K562 (cell line): ENCODE data around the gene ZNF77. TPM values are rescaled to one million over a fixed set of nuclear protein-coding genes. Genes with fewer than 3 reads are reported as not detected.
A peak's percentile ranks its signal among the peaks of the same experiment; 100 is the strongest.

Experiments
- BACH1 ChIP-seq: fragments of 200-800 bp; sonication (Bioruptor generic); IDR thresholded peaks from 2 replicates; pipeline ENCODE4 v1.6.1; 2016; ENCODE audit warnings: missing genetic modification characterization, missing compliant biosample characterization
- CBX1 ChIP-seq: sonication (generic); IDR thresholded peaks from 2 replicates; pipeline ENCODE4 v1.6.1; 2016; ENCODE audit warnings: antibody characterized with exemption, low read depth, mild to moderate bottlenecking
- DIDO1 ChIP-seq: fragments of 450-650 bp; IDR thresholded peaks from 2 replicates; pipeline ENCODE4 v1.6.1; 2016; ENCODE audit warnings: low read depth, missing biosample characterization, missing genetic modification characterization
- MNT ChIP-seq, 2 experiments: fragments of 450-650 bp; conservative IDR thresholded peaks; 2 replicates each; pipeline ENCODE4 v1.6.1; 2017; ENCODE audit warnings: mild to moderate bottlenecking in 2 of 2, moderate library complexity in 2 of 2
- MYC ChIP-seq, 2 experiments: fragments of 250-450 bp in 1 of 2; sonication (Bioruptor Pico) in 1 of 2; IDR thresholded peaks; 2 replicates each; pipeline versions ENCODE4 v1.5.1 to v1.6.1; 2012 to 2021; ENCODE audit warnings: low read depth in 2 of 2, borderline replicate concordance in 1 of 2, improper control_type of control experiment in 1 of 2, low read length in 1 of 2, mild to moderate bottlenecking in 1 of 2, moderate library complexity in 1 of 2
- SMAD3 ChIP-seq: fragments of 450-650 bp; formaldehyde crosslinking; conservative IDR thresholded peaks from 2 replicates; pipeline ENCODE4 v1.4.0; 2020; ENCODE audit warnings: mild to moderate bottlenecking
- SMARCB1 ChIP-seq: IDR thresholded peaks from 2 replicates; pipeline ENCODE4 v1.6.1; 2011; ENCODE audit warnings: improper control_type of control experiment, low read depth; ENCODE audit not compliant: insufficient read length
- TAF1 ChIP-seq: IDR thresholded peaks from 2 replicates; pipeline ENCODE4 v1.6.1; 2011; ENCODE audit warnings: mild to moderate bottlenecking, low read length, moderate library complexity; ENCODE audit not compliant: insufficient read depth, control insufficient read depth, severe bottlenecking; ENCODE audit errors: extremely low read depth
- U2AF1 ChIP-seq: fragments of 200-400 bp; formaldehyde crosslinking; optimal IDR thresholded peaks from 2 replicates; pipeline ENCODE3; 2017; ENCODE audit warnings: mild to moderate bottlenecking, low read depth, low read length, moderate library complexity
- ZBED1 ChIP-seq: IDR thresholded peaks from 2 replicates; pipeline ENCODE4 v1.6.1; 2014
- ZBTB49 ChIP-seq: sonication (generic); formaldehyde crosslinking; IDR thresholded peaks from 2 replicates; pipeline ENCODE4 v1.8.0; 2022; ENCODE audit warnings: missing genetic modification reagents, mild to moderate bottlenecking, borderline replicate concordance
- ZNF408 ChIP-seq: fragments of 250-450 bp; sonication (Bioruptor Pico); IDR thresholded peaks from 2 replicates; pipeline ENCODE4 v1.4.0; 2020; ENCODE audit warnings: low read depth, mild to moderate bottlenecking, moderate library complexity
- ZNF75A ChIP-seq: fragments of 450-650 bp; formaldehyde crosslinking; IDR thresholded peaks from 2 replicates; pipeline ENCODE4 v1.4.0; 2020; ENCODE audit warnings: mild to moderate bottlenecking
- polyA plus RNA-seq, 8 experiments: library from polyadenylated mRNA; depleted of rRNA in 4 of 8; stranded (reverse) in 5 of 8; unstranded in 3 of 8; fragments of >200 nt; fragmentation: Nextera tagmentation in 2 of 8; fragmentation: Illumina TruSeq in 1 of 8; extraction: Ambion mirVana in 2 of 8; extraction: Trizol in 1 of 8; gene quantifications; 2 replicates each; pipeline versions ENCODE4 v1.2.1 to v1.2.3, GENCODE V29; 2011 to 2014; ENCODE audit warnings: inconsistent platforms in 1 of 8, missing spikeins in 1 of 8
- total RNA-seq, 7 experiments: library from RNA; depleted of rRNA in 6 of 7; stranded (reverse); fragments of >200 nt in 6 of 7; fragmentation: Illumina TruSeq in 2 of 7; extraction: Trizol in 2 of 7; gene quantifications; 2 replicates each; pipeline versions ENCODE4 v1.2.1 to v1.2.3, GENCODE V29; 2011 to 2021; ENCODE audit warnings: low replicate concordance in 1 of 7
- TF ChIP-seq, protein P1 (sequence below): sonication (generic); formaldehyde crosslinking; IDR thresholded peaks from 2 replicates; pipeline ENCODE4 v1.8.0; 2022; ENCODE audit warnings: mild to moderate bottlenecking, missing genetic modification reagents

The ZNF77 gene
- total and polyA plus RNA-seq, 9 of the 15 experiments (the other 6 are each of a cell fraction or from before 2014, with no cell fraction given), result 4.3 to 14.5 (median 7.7) TPM

GRCh38 chr19:2944775-2945574, at the start of gene ZNF77 (continued):
- TF ChIP-seq MNT (conservative IDR thresholded peaks at IDR 0.05), result peak; percentile 85 to 91
- no peak for TF ChIP-seq ZNF408 (CRISPR knock-in tag)
- TF ChIP-seq ZNF75A (CRISPR knock-in tag), result no peak
- TF ChIP-seq SMARCB1, result no peak
- no peak; the same call in 1 of the 2 replicates for TF ChIP-seq SMAD3 (CRISPR knock-in tag)
- no peak for TF ChIP-seq BACH1
- TF ChIP-seq MYC (IDR thresholded peaks at IDR 0.05; ENCODE audit: low read depth, low read length), result no peak
- peak; percentile 84; the same call in 1 of the 2 replicates for TF ChIP-seq MYC (CRISPR knock-in tag; IDR thresholded peaks at IDR 0.05; ENCODE audit: borderline replicate concordance, low read depth)
- peak; percentile 34 for TF ChIP-seq TAF1
- TF ChIP-seq, protein P1, sequence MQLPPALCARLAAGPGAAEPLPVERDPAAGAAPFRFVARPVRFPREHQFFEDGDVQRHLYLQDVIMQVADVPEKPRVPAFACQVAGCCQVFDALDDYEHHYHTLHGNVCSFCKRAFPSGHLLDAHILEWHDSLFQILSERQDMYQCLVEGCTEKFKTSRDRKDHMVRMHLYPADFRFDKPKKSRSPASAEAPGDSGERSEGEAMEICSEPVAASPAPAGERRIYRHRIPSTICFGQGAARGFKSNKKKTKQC (CRISPR knock-in tag), result peak; percentile 71; the same call in 1 of the 2 replicates
- TF ChIP-seq U2AF1, result no peak
- peak; percentile 14; the same call in 1 of the 2 replicates for TF ChIP-seq ZBTB49 (CRISPR knock-in tag)
- TF ChIP-seq ZBED1, result peak; percentile 64; the same call in 1 of the 2 replicates
- no peak for TF ChIP-seq DIDO1 (tag)
- TF ChIP-seq CBX1, result peak; percentile 80
